Glomerular visceral epithelial cell (primary cell): ENCODE data around the gene PLP2.
"Not testable (repeated sequence)": the region's sequence is repeated elsewhere in the genome, so short reads cannot be mapped to it uniquely, and the experiment has no call there.

Source experiments
- DNase-seq: peaks from one replicate; pipeline ENCODE4 v3.0.0-alpha.2; 2016; ENCODE audit errors: extremely low spot score

PLP2 gene, protein sequence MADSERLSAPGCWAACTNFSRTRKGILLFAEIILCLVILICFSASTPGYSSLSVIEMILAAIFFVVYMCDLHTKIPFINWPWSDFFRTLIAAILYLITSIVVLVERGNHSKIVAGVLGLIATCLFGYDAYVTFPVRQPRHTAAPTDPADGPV

DNA sequence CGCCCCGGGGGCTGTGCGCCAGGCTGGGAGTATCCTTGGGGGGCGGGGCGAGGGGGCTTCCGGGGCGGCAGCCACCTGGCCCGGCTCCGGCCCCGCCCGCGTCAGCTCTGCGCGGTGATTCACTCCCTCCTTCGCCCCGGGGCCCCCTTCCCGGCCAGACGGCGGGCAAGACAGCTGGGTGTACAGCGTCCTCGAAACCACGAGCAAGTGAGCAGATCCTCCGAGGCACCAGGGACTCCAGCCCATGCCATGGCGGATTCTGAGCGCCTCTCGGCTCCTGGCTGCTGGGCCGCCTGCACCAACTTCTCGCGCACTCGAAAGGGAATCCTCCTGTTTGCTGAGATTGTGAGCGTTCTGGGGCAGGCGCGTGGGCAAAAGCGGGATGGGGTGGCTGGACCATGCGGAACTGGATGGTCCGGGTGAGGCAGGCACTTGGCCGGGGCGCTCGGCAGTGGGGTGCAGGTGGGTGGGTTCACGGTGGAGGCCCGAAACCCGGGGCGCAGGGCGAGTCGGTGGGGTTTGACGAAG lies at the start of gene PLP2:
Gene PLP2 (plus strand): TSS at position 147 of the 528 bp plus-strand sequence. CDS start 103 bp downstream, at position 250.
- DNase-seq = peak; percentile 58

- no peak for DNase-seq
Measured at GRCh38 chrX:49122499-49122898, 49.2 kb upstream of the PLP2 start.

DNA sequence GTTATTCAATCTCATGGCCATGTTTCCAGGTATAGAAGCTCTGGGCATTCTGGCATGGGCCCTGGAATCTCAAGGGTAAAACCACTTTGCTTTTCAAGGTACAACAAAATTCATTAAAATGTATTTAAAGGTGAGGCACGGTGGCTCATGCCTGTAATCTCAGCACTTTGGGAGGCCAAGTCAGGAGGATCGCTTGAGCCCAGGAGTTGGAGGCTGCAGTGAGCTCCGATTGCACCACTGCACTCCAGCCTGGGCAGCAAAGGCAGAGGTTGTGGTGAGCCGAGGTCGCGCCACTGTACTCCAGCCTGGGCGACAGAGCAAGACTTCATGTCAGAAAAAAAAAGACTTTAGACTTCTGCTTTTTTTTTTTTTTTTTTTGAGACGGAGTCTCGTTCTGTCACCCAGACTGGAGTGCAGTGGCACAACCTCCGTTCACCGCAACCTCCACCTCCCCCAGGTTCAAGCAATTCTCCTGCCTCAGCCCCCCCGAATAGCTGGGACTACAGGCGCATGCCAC lies 43.9 kb upstream of the PLP2 start:
- not testable (repeated sequence) for DNase-seq

GRCh38 chrX:49129427-49129826 lies 42.3 kb upstream of the PLP2 start:
- no peak for DNase-seq

- not testable (repeated sequence) for DNase-seq
Measured at GRCh38 chrX:49132275-49132674, 39.4 kb upstream of the PLP2 start.

DNA sequence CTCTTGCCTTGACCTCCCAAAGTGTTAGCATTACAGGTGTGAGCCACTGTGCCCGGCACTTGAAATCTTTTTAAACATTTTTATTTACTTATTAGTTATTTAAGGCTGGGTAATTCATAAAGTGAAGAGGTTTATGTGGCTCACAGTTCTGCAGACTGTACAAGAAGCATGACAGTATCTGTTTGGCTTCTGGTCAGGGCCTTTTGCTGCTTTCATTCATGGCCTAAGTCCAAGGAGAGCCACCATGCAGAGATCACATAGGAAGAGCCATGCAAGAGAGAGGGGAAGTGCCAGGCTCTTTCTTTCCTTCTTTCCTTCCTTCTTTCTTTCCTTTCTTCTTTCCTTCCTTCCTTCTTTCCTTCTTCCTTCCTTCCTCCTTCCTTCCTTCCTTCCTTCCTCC lies 37.9 kb upstream of the PLP2 start:
- DNase-seq = no peak

DNA sequence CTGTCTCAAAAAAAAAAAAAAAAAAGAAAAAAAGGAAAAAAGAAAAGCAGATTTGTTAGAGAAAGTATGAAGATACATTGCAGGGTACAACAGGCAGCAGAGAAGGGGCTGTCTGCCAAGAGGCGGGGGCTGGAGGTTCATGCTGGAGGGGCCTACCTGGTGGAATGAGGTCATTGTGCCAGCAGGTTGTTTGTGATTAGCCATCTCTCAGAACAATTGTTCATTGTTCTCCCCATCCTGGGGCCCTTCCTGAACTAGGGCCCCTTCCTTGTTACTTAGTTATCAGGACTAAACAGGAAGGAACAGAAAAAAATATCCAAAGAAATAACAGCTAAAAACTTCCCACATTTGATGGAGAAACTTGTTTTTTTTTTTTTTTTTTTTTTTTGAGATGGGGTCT lies 34.2 kb upstream of the PLP2 start:
- DNase-seq = no peak

GRCh38 chrX:49139713-49140112 lies 32.0 kb upstream of the PLP2 start:
- peak; percentile 45 for DNase-seq

- DNase-seq = not testable (repeated sequence)
Measured at GRCh38 chrX:49142264-49142663, 29.4 kb upstream of the PLP2 start.

- not testable (repeated sequence) for DNase-seq
Measured at GRCh38 chrX:49143154-49143553, 28.5 kb upstream of the PLP2 start.

GRCh38 chrX:49147282-49147681 lies 24.4 kb upstream of the PLP2 start:
- DNase-seq = no peak

- no peak for DNase-seq
Measured at GRCh38 chrX:49147936-49148335, 23.8 kb upstream of the PLP2 start.

DNA sequence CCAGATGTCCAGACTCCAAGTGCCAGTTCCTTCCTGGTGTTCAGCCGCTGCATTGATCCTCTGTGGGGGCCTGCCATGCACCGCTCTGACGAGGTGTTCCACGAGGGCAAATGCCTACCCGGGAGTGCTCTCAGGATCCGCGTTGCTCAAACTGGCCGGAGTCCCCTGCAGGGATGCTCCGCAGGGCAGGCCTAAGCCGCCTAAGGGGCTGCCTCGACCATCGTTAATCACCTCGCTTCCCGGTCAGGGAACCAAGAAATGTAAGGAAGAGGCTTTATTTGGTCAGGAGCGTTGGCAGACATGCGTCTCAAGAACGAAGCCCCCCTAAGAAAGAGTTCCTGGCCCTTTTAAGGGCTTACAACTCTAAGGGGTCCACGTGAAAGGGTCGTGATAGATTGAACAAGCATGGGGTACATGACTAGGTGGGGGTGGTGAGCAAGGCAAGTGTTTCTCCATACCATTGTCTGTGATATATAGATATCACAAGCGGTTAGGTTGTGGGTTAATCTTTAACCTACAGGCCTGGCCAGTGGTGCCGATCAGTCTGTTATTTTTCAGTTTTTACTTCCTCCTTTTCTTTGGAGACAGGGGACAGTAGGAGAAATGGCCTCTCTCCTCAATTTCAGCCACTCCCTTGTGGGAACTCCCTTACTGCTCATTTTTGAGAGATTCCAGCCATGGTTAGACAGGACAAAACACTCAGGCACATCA lies 23.2 kb upstream of the PLP2 start:
- DNase-seq = peak; percentile 53

DNA sequence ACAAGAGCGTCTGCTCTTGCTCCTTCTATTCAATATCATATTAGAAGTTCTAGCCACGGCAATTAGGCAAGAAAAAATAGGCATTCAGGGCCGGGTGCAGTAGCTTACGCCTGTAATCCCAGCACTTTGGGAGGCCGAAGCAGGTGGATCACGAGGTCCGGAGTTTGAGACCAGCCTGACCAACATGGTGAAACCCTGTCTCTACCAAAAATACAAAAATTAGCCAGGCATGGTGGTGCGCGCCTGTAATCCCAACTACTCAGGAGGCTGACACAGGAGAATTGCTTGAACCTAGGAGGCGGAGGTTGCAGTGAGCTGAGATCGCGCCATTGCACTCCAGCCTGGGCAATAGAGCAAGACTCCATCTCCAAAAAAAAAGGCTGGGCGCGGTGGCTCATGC lies 22.4 kb upstream of the PLP2 start:
- not testable (repeated sequence) for DNase-seq

- no peak for DNase-seq
Measured at GRCh38 chrX:49153467-49153866, 18.2 kb upstream of the PLP2 start.

DNA sequence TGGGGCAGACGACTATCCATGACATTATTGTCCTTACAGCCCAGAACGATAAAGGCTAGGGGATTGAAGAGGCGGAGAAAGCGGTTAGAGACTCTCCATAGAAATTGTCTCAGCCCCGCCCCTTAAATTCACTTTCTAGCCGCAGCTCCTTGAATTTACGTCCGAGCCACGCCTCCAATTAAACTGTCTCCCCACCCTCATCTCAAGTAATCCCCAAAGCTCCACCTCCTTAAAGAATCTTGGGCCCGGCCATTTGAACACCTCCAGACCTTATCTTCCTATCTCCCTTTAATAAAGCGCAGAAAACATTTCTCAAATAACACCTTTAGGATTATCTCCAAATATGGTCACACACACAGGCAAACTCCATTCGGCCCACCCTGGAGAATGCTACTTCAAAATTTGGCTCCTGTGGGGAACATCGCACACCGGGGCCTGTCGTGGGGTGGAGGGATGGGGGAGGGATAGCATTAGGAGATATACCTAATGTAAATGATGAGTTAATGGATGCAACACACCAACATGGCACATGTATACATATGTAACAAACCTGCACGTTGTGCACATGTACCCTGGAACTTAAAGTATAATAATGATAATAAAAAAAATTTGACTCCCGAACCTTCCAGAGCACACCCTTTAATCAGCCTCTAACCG lies 16.3 kb upstream of the PLP2 start:
- DNase-seq = peak; percentile 67

- peak; percentile 84 for DNase-seq
Measured at GRCh38 chrX:49155900-49156837, 15.5 kb upstream of the PLP2 start.

GRCh38 chrX:49157194-49157593 lies 14.5 kb upstream of the PLP2 start:
- no peak for DNase-seq

- DNase-seq = no peak
Measured at GRCh38 chrX:49160908-49161307, 10.8 kb upstream of the PLP2 start.

GRCh38 chrX:49161632-49162031 lies 10.1 kb upstream of the PLP2 start:
- DNase-seq = no peak

- no peak for DNase-seq
Measured at GRCh38 chrX:49162620-49163019, 9.1 kb upstream of the PLP2 start, which contains the start of gene MAGIX. Gene MAGIX, plus strand, starts transcription at chrX:49162758. Its CDS starts 132 bp downstream, at chrX:49162890.
